Activated CD4-positive, alpha-beta T cell treated with anti-CD3 and anti-CD28 coated beads for 36 hours (primary cell): ENCODE results near the gene WDR64. TPM values are rescaled to one million over a fixed set of nuclear protein-coding genes. Genes with fewer than 3 reads are reported as not detected.

Experiments
- ATAC-seq: fragments of 200-7000 bp; cut with Tn5 transposase; one replicate; pipeline ENCODE4 v1.10.0; 2021; ENCODE audit warnings: mild to moderate bottlenecking, moderate library complexity
- CTCF ChIA-PET: fragments of 350-600 bp; sonication (Branson Sonifier 250); formaldehyde crosslinking; loops from one replicate; lab custom pipeline; 2021; ENCODE audit warnings: antibody characterized with exemption; lab: Charles Lee
- POLR2A ChIA-PET: fragments of 350-600 bp; sonication (Branson Sonifier 250); formaldehyde crosslinking; loops from one replicate; lab custom pipeline; 2021; ENCODE audit warnings: antibody characterized with exemption, inconsistent platforms; lab: Charles Lee
- DNase-seq: peaks from one replicate; pipeline ENCODE4 v3.0.0-alpha.2; 2020
- H3K27ac Mint-ChIP-seq: one replicate; pipeline ENCODE4 v1.8.0; 2021; ENCODE audit warnings: mixed read lengths
- H3K27me3 Mint-ChIP-seq: one replicate; pipeline ENCODE4 v1.8.0; 2021; ENCODE audit warnings: mixed read lengths
- H3K36me3 Mint-ChIP-seq: one replicate; pipeline ENCODE4 v1.8.0; 2021; ENCODE audit warnings: low read depth, mixed read lengths
- H3K4me1 Mint-ChIP-seq: one replicate; pipeline ENCODE4 v1.8.0; 2021; ENCODE audit warnings: mixed read lengths
- H3K4me3 Mint-ChIP-seq: one replicate; pipeline ENCODE4 v1.8.0; 2021; ENCODE audit warnings: mild to moderate bottlenecking, moderate library complexity, mixed read lengths
- H3K9me3 Mint-ChIP-seq: one replicate; pipeline ENCODE4 v1.8.0; 2021; ENCODE audit warnings: low read depth, mixed read lengths
- intact Hi-C, 2 experiments: fragments of 100-400 bp; cut with DNase I in 1 of 2; cut with micrococcal nuclease in 1 of 2; formaldehyde crosslinking; loops; one replicate each; pipeline versions ENCODE4 v1.14.2 to v1.15.1; 2022 to 2024; cut with DNase I, micrococcal nuclease
- total RNA-seq, 2 experiments: library from RNA; stranded (reverse); gene quantifications; one replicate each; pipeline ENCODE4 v1.2.3, GENCODE V29; 2021

WDR64 gene
- total RNA-seq, 2 experiments from 2014 or later: not detected

- DNase-seq (no peak), ATAC-seq (no peak)
- H3K27ac Mint-ChIP-seq: no peak overlapping the region
- no peaks in the 10 kb centered on the region for H3K27me3 Mint-ChIP-seq
- H3K9me3 Mint-ChIP-seq: no peaks in the 10 kb centered on the region
- intact Hi-C loops: no loop called here
- POLR2A ChIA-PET: no interaction called here
- peaks cover 34% of the 10 kb centered on the region for H3K4me1 Mint-ChIP-seq
- peaks cover 28% of the 10 kb centered on the region for H3K36me3 Mint-ChIP-seq
- CTCF ChIA-PET: no interaction called here
- no peak overlapping the region for H3K4me3 Mint-ChIP-seq
Observed at GRCh38 chr1:241630899-241631298, 21.2 kb upstream of the WDR64 start.

DNA sequence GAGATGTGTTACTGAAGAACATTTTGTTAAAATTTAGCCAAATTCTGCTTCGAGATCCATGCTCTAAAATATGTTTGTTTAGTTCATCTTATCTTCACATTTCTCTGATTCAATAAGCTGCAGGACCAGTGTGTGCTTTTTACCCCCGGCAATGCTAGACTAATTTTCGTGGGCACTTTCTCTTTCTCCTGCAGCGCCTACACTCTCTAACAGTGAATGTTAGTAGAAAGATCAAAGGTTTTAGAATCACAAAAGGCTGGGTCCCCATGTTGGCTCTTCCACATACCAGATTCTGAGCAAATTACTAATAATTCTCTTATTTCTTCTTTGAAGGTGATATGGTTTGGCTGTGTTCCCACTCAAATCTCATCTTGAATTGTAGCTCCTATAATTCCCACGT lies 20.4 kb upstream of the WDR64 start:
- intact Hi-C loops: no loop called here
- no peak for ATAC-seq
- Mint-ChIP-seq H3K4me3 (peak overlapping the region; percentile 18), H3K36me3 (peaks cover 31% of the 10 kb centered on the region), H3K9me3 (no peaks in the 10 kb centered on the region), H3K27me3 (no peaks in the 10 kb centered on the region), H3K27ac (no peak overlapping the region), H3K4me1 (peaks cover 38% of the 10 kb centered on the region)
- POLR2A ChIA-PET: no interaction called here
- CTCF ChIA-PET: no interaction called here
- DNase-seq: no peak

GRCh38 chr1:241632987-241633386 lies 19.1 kb upstream of the WDR64 start:
- H3K27me3 Mint-ChIP-seq: no peaks in the 10 kb centered on the region
- no peak overlapping the region for H3K4me3 Mint-ChIP-seq
- H3K4me1 Mint-ChIP-seq: peaks cover 45% of the 10 kb centered on the region
- no peak overlapping the region for H3K27ac Mint-ChIP-seq
- H3K9me3 Mint-ChIP-seq: no peaks in the 10 kb centered on the region
- intact Hi-C loops: no loop called here
- ChIA-PET CTCF (interaction anchor here (0.7 to 1.4 kb wide), 3 partner anchors 12 to 120 kb away, joined by 3 read pairs; partner anchors contain the start of gene KMO), POLR2A (no interaction called here)
- DNase-seq (no peak), ATAC-seq (no peak)
- H3K36me3 Mint-ChIP-seq: peaks cover 42% of the 10 kb centered on the region

GRCh38 chr1:241635556-241636152 lies 16.4 kb upstream of the WDR64 start:
- Mint-ChIP-seq H3K36me3 (peaks cover 44% of the 10 kb centered on the region), H3K27me3 (no peaks in the 10 kb centered on the region), H3K4me3 (no peak overlapping the region), H3K9me3 (no peaks in the 10 kb centered on the region), H3K4me1 (peaks cover 50% of the 10 kb centered on the region), H3K27ac (no peak overlapping the region)
- intact Hi-C loops: no loop called here
- ATAC-seq: no peak
- POLR2A ChIA-PET: no interaction called here
- DNase-seq: no peak
- CTCF ChIA-PET: interaction anchor here (0.9 to 1.9 kb wide), 2 partner anchors 9 to 17 kb away, joined by 3 to 12 read pairs; no protein-coding TSS in a partner anchor

GRCh38 chr1:241636291-241636690 lies 15.8 kb upstream of the WDR64 start:
- no peak overlapping the region for H3K4me3 Mint-ChIP-seq
- CTCF ChIA-PET: interaction anchor here (0.9 to 1.9 kb wide), 2 partner anchors 10 to 17 kb away, joined by 3 to 12 read pairs; no protein-coding TSS in a partner anchor

DNA sequence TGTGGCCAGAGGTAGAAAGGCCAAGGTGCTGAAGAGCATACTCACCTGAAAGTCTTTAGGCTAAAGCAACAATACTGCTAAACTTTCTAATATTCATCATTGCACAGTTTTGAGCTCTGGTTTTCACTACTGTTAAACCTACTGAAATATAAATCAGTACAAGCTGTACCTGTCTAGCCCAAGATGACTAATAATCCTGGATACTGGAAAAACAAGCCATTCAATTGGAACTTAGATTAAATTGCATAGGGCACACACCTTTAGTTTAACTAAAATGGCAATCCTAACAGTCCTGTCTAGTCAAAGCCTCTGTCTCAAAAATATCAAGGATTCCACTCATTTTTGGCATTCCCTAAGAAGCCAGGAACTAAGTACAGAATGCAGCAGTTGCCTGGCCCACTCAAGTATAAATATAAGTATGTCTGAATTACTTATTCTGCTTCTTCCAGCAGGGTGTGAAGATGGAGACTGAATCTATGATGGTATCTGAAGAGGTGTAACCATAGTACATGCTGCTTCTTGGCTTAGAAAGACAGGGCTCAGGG lies 15.0 kb upstream of the WDR64 start:
- ChIA-PET POLR2A (interaction anchor here (0.6 to 0.7 kb wide), 2 partner anchors 117 to 214 kb away, joined by 6 to 16 read pairs; partner anchors contain the start of gene FH), CTCF (interaction anchor here (0.8 to 1.3 kb wide), 2 partner anchors 9 to 15 kb away, joined by 4 read pairs; no protein-coding TSS in a partner anchor)
- peaks cover 2% of the 10 kb centered on the region for H3K9me3 Mint-ChIP-seq
- H3K4me3 Mint-ChIP-seq: peak overlapping the region; percentile 77
- no peaks in the 10 kb centered on the region for H3K27me3 Mint-ChIP-seq
- H3K27ac Mint-ChIP-seq: no peak overlapping the region
- peaks cover 49% of the 10 kb centered on the region for H3K4me1 Mint-ChIP-seq
- no peak for ATAC-seq
- intact Hi-C loops: no loop called here
- no peak for DNase-seq
- H3K36me3 Mint-ChIP-seq: peaks cover 37% of the 10 kb centered on the region

More at GRCh38 chr1:241636291-241636690, 15.8 kb upstream of the WDR64 start:
- Mint-ChIP-seq H3K27ac (no peak overlapping the region), H3K4me1 (peaks cover 56% of the 10 kb centered on the region), H3K36me3 (peaks cover 44% of the 10 kb centered on the region), H3K27me3 (no peaks in the 10 kb centered on the region), H3K9me3 (no peaks in the 10 kb centered on the region)
- ATAC-seq (no peak), DNase-seq (no peak)
- POLR2A ChIA-PET: no interaction called here
- intact Hi-C loops: no loop called here

DNA sequence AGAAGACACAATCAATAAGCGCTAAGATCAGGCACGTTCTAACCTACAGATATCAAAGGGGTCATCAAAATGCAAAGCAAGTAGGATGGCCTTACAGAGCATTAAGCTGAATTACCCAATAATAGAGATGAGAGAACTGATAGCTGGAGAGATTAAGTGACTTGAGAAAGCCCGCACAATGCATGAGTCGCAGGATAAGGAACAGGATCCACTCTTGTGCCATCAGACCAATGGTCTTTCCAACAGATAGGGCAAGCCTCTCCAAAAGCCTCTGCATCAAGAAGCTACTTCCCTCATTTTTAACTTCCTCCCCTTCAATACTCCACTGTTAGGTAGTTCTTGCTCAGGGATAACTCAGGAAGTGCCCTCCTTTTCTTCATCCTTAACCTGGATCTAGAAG lies 14.5 kb upstream of the WDR64 start:
- peaks cover 34% of the 10 kb centered on the region for H3K36me3 Mint-ChIP-seq
- peaks cover 45% of the 10 kb centered on the region for H3K4me1 Mint-ChIP-seq
- ATAC-seq (no peak), DNase-seq (no peak)
- no peak overlapping the region for H3K27ac Mint-ChIP-seq
- H3K27me3 Mint-ChIP-seq: no peaks in the 10 kb centered on the region
- CTCF ChIA-PET: interaction anchor here (0.8 to 1.3 kb wide), 2 partner anchors 10 to 16 kb away, joined by 4 read pairs; no protein-coding TSS in a partner anchor
- intact Hi-C loops: no loop called here
- peak overlapping the region; percentile 77 for H3K4me3 Mint-ChIP-seq
- H3K9me3 Mint-ChIP-seq: peaks cover 7% of the 10 kb centered on the region
- POLR2A ChIA-PET: interaction anchor here (0.6 to 0.7 kb wide), 2 partner anchors 118 to 214 kb away, joined by 6 to 16 read pairs; partner anchors contain the start of gene FH

DNA sequence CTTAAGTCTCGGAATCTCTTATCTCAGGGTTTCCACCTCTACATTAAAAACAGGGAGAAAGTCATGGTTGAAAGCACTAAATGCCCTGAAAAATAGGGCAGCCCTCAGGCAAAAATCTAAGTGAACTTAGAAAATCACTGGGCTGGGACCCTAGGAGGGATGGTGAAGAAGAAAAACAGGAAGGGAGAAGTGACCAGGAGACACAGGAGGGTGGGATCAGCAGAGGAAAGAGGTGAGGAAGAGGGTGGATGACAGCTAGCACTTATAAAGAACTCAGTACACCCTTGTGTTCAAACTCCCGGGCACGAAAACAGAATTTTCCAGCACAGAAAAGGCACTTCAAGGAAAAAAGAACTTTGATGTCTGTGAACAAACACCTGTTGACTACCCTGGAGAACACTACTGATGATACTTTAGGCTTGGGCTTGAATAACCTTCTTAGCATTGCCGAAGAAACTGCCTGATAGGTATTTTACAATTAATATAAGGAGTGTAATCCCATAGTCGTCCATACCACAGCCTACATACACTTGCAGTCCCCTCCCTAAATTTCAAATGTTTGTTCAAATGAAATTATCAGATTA lies 13.9 kb upstream of the WDR64 start:
- Mint-ChIP-seq H3K36me3 (peaks cover 34% of the 10 kb centered on the region), H3K4me1 (peaks cover 45% of the 10 kb centered on the region), H3K4me3 (peak overlapping the region; percentile 77), H3K9me3 (peaks cover 8% of the 10 kb centered on the region), H3K27me3 (no peaks in the 10 kb centered on the region), H3K27ac (no peak overlapping the region)
- ATAC-seq (no peak), DNase-seq (no peak)
- CTCF ChIA-PET: interaction anchor here (0.6 to 1.3 kb wide), 3 partner anchors 8 to 16 kb away, joined by 3 to 4 read pairs (median 3); no protein-coding TSS in a partner anchor
- intact Hi-C loops: no loop called here
- POLR2A ChIA-PET: no interaction called here

DNA sequence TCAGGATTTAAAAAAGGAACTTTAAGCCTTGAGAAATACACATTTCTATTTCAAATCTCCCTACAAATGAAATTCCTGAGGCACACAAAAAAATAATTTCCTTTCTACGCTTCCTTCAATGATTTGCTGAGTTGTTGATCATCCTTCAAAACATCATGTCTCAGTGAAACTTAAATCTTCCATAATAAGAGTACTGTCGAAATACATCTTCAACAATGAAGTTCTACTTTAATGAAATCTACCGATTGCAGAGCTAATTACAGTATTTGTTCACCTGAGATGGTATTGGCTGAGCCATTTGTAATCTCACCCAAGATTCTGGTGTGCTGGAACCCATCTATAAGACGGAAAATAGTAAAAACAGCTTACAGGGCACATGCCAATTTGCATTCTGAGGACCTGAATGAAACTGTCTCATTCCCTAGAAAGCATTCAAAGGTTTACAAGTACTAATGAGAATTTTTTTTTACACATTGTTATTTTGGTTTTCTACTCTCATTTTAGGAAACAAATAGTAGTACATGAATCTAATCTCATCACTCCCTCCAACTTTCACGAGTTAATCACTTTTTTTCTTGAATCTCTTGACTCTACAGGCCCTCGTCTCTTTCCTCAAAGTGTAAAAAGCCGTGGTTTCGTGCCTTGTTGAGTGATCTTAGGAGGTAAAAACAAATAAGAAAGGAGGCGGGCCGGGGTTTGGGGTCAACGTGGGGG lies 13.0 kb upstream of the WDR64 start:
- ChIA-PET POLR2A (interaction anchor here (0.6 kb wide), 1 partner anchor 211 kb away, joined by 4 read pairs; no protein-coding TSS in a partner anchor), CTCF (interaction anchor here (1.1 kb wide), 1 partner anchor 12 kb away, joined by 3 read pairs; no protein-coding TSS in a partner anchor)
- peak overlapping the region; percentile 77 for H3K4me3 Mint-ChIP-seq
- H3K36me3 Mint-ChIP-seq: peaks cover 32% of the 10 kb centered on the region
- peaks cover 49% of the 10 kb centered on the region for H3K4me1 Mint-ChIP-seq
- peaks cover 8% of the 10 kb centered on the region for H3K9me3 Mint-ChIP-seq
- intact Hi-C loops: no loop called here
- peak overlapping the region; percentile 80 for H3K27ac Mint-ChIP-seq
- no peaks in the 10 kb centered on the region for H3K27me3 Mint-ChIP-seq
- ATAC-seq (no peak), DNase-seq (no peak)

DNA sequence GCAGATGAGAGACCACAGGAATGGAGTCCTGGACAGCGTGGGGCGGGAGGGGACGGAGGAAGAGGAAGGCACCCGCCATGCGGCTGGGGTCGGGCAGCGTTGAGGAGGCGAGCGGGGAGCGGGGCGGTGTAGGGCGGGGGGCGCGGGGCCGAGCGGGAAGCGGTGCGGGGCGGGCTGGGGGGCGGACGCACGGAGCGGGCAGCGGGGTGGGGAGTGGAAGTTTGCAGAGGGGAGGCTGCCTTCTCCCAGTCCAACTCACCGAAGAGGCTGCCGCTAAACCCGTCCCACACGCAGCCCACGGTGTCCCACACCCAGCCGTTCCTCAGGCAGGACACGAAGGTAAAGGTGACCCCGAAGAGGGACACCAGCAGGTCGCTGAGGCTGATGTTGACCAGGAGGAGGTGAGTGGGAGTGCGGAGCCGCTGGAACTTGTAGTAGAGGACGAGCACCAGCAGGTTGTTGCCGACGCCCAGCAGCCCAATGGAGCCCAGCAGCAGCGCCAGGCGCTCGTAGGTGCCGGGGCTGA lies 12.4 kb upstream of the WDR64 start:
- CTCF ChIA-PET: interaction anchor here (1.1 to 1.5 kb wide), 3 partner anchors 12 to 18 kb away, joined by 3 to 7 read pairs (median 3); no protein-coding TSS in a partner anchor
- H3K4me1 Mint-ChIP-seq: peaks cover 47% of the 10 kb centered on the region
- H3K27ac Mint-ChIP-seq: peak overlapping the region; percentile 81
- peaks cover 26% of the 10 kb centered on the region for H3K36me3 Mint-ChIP-seq
- peaks cover 8% of the 10 kb centered on the region for H3K9me3 Mint-ChIP-seq
- no peaks in the 10 kb centered on the region for H3K27me3 Mint-ChIP-seq
- intact Hi-C loops: loop anchor here (1.0 to 5.0 kb wide), 6 partner anchors 38 to 1617 kb away; partner anchors contain the start of genes EXO1 (in 2 of the 2), FH (in 2 of the 2) and SDCCAG8 (in 1 of the 2)
- DNase-seq (peak; percentile 53), ATAC-seq (peak; percentile 53)
- POLR2A ChIA-PET: interaction anchor here (0.6 to 0.7 kb wide), 2 partner anchors 83 to 211 kb away, joined by 3 to 4 read pairs; no protein-coding TSS in a partner anchor
- peak overlapping the region; percentile 77 for H3K4me3 Mint-ChIP-seq
